ENCODE results near the gene GBGT1.

The GBGT1 gene

DNA sequence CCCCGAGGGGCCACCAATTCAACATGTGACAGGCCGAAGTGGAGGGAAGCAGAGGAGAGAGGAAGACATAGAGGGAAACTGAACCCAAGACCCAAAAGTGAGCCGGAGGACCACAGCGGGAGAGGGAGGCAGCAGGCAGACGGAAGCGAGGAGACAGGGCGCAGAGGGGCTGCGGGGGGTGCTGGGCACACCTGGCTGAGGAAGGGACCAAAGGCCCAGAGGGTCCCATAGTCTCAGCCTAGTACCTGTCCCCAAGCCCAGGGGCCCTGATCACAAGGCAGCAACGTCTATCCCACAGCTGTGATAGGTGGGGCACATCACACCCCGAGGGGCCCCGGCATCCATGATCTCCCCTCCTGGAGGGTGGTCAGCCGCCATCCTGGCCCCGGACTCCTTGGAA, 35.6 kb downstream of the GBGT1 start:
- H3K36me3 ChIP-seq (ENCODE audit: low read length): no peaks in the 10 kb centered on the region
- H3K9me2 ChIP-seq (replicated peaks; ENCODE audit: insufficient read depth, low read length): no peaks in the 10 kb centered on the region
- no peak overlapping the region for H3K4me2 ChIP-seq (ENCODE audit: low read depth, low read length, poor library complexity, severe bottlenecking)
- no peaks in the 10 kb centered on the region; the same call in 1 of the 2 replicates for H4K20me1 ChIP-seq (ENCODE audit: low read depth, low read length)
- H3K4me3 ChIP-seq (ENCODE audit: insufficient read depth, low read length, poor library complexity, severe bottlenecking): no peak overlapping the region
- H3K9me3 ChIP-seq (ENCODE audit: insufficient read depth, low read length): no peaks in the 10 kb centered on the region
- H3F3A ChIP-seq (ENCODE audit: insufficient read depth): no peaks in the 10 kb centered on the region
- H3K79me2 ChIP-seq (ENCODE audit: insufficient read depth, low read length): no peaks in the 10 kb centered on the region; the same call in 1 of the 2 replicates
- no peak overlapping the region for H3K27ac ChIP-seq (ENCODE audit: low read depth, low read length)
- H3K27me3 ChIP-seq (ENCODE audit: low read length): no peaks in the 10 kb centered on the region
- no peak overlapping the region for H3K9ac ChIP-seq (ENCODE audit: low read length)
- TF ChIP-seq EZH2phosphoT487 (conservative IDR thresholded peaks at IDR 0.05; ENCODE audit: low read length) (no peak), CTCF (IDR thresholded peaks at IDR 0.05; ENCODE audit: insufficient read depth, low read length, poor library complexity, severe bottlenecking) (no peak)
- no peak overlapping the region for H2AFZ ChIP-seq (ENCODE audit: low read depth, low read length, severe bottlenecking)

DNA sequence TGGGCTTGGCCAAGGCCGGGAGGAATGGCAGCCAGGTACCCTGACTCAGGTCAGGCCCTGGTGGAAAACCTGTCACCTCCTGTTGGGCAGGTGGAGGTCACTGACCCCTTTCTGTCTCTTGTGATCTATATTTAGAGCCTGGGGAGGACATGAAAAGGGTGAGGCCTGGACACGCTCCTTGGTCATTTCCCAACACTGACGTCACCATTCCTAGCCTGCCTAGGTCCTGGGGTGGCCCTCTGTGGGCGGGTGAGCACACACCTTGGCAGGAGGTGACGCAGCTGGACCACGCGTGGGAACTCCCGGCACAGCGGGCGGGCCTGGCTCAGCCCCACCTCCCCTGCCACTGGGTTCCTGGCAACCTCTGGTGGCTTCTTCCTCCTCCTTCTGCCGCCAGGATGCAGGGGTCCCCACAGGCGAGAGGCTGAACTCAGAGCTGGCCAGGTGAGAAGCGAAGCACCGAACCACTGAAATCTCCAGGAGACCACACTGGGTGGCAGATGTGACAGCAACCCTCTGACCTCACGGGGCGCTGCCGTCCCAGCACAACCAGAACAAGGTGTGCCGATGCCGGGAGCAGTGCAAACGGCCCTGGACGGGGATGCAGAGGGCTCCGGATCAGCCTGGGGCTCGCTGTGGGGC, 36.3 kb downstream of the GBGT1 start:
- H4K20me1 ChIP-seq (ENCODE audit: low read depth, low read length): no peaks in the 10 kb centered on the region; the same call in 1 of the 2 replicates

DNA sequence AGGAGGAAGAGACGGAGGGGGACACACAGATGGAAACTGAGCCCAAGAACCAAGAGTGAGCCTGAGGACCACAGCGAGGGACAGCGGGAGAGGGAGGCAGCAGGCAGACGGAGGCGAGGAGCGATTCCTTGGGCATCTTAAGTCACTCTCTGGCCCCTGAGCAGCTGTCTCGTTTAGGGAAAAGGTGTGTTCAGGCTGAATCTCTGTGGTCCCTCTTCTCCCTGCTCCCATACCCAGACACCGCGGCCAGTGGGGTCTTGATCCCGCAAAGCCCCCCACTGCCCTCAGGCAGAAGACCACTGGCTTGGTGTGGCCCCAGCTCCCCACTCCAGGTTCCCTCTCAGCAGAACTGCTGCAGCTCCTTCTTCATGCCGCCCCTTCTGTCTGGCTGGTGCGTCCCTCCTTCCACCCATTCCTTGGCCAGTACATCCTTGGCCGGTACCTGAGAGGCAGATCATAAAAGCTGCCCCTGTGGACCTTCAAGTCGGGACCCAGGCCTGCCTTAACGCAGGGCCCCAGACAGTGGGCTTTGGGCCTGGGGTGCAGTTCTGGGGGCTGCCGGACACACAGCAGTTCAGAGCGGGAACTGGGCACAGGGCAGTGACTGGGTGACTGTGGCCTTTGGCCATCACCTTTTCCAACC, 36.9 kb downstream of the GBGT1 start:
- Histone ChIP-seq H3K4me3 (ENCODE audit: insufficient read depth, low read length, poor library complexity, severe bottlenecking) (no peak overlapping the region), H3K36me3 (ENCODE audit: low read length) (no peaks in the 10 kb centered on the region), H4K20me1 (ENCODE audit: low read depth, low read length) (no peaks in the 10 kb centered on the region; the same call in 1 of the 2 replicates), H3K27ac (ENCODE audit: low read depth, low read length) (no peak overlapping the region), H3K4me2 (ENCODE audit: low read depth, low read length, poor library complexity, severe bottlenecking) (no peak overlapping the region), H2AFZ (ENCODE audit: low read depth, low read length, severe bottlenecking) (no peak overlapping the region), H3F3A (ENCODE audit: insufficient read depth) (0 out of 2 replicates have a peak, but pooled peaks cover under 1% of the 10 kb centered on the region), H3K9me2 (replicated peaks; ENCODE audit: insufficient read depth, low read length) (no peaks in the 10 kb centered on the region), H3K79me2 (ENCODE audit: insufficient read depth, low read length) (no peaks in the 10 kb centered on the region; the same call in 1 of the 2 replicates), H3K9ac (ENCODE audit: low read length) (no peak overlapping the region), H3K27me3 (ENCODE audit: low read length) (no peaks in the 10 kb centered on the region), H3K9me3 (ENCODE audit: insufficient read depth, low read length) (no peaks in the 10 kb centered on the region)
- TF ChIP-seq CTCF (IDR thresholded peaks at IDR 0.05; ENCODE audit: insufficient read depth, low read length, poor library complexity, severe bottlenecking) (no peak), EZH2phosphoT487 (conservative IDR thresholded peaks at IDR 0.05; ENCODE audit: low read length) (no peak)

More for the DNA sequence above, 36.3 kb downstream of the GBGT1 start:
- H3K27me3 ChIP-seq (ENCODE audit: low read length): no peaks in the 10 kb centered on the region
- H3K36me3 ChIP-seq (ENCODE audit: low read length): no peaks in the 10 kb centered on the region
- H3K4me3 ChIP-seq (ENCODE audit: insufficient read depth, low read length, poor library complexity, severe bottlenecking): no peak overlapping the region
- H3K4me2 ChIP-seq (ENCODE audit: low read depth, low read length, poor library complexity, severe bottlenecking): no peak overlapping the region
- H3K9ac ChIP-seq (ENCODE audit: low read length): no peak overlapping the region
- no peaks in the 10 kb centered on the region for H3K9me3 ChIP-seq (ENCODE audit: insufficient read depth, low read length)
- H3F3A ChIP-seq (ENCODE audit: insufficient read depth): no peaks in the 10 kb centered on the region
- no peak overlapping the region for H2AFZ ChIP-seq (ENCODE audit: low read depth, low read length, severe bottlenecking)
- H3K79me2 ChIP-seq (ENCODE audit: insufficient read depth, low read length): no peaks in the 10 kb centered on the region; the same call in 1 of the 2 replicates
- TF ChIP-seq EZH2phosphoT487 (conservative IDR thresholded peaks at IDR 0.05; ENCODE audit: low read length) (no peak), CTCF (IDR thresholded peaks at IDR 0.05; ENCODE audit: insufficient read depth, low read length, poor library complexity, severe bottlenecking) (no peak)
- H3K27ac ChIP-seq (ENCODE audit: low read depth, low read length): no peak overlapping the region
- no peaks in the 10 kb centered on the region for H3K9me2 ChIP-seq (replicated peaks; ENCODE audit: insufficient read depth, low read length)

Measured in SU-DHL-6 (cell line).